ENCODE data around the gene DNAAF8. TPM values are rescaled to one million over a fixed set of nuclear protein-coding genes. Genes with fewer than 3 reads are reported as not detected.

Gene DNAAF8
- total RNA-seq, 1 experiment from 2014 or later: 0.39 TPM

GRCh38 chr16:4763791-4764190, 29.5 kb downstream of the DNAAF8 start:
- H3K4me1 ChIP-seq (ENCODE audit: insufficient read depth, low read length): no peaks in the 10 kb centered on the region
- Mint-ChIP-seq H3K4me3 (no peak overlapping the region), H3K27ac (no peak overlapping the region), H3K36me3 (ENCODE audit: insufficient read depth in 1 of 3, low read depth in 3 of 3) (peaks cover 21 to 55% (median 47%) of the 10 kb centered on the region in 3 experiments), H3K27me3 (ENCODE audit: low read depth) (no peaks in the 10 kb centered on the region), H3K9me3 (no peaks in the 10 kb centered on the region), H3K4me1 (peaks cover 14 to 17% of the 10 kb centered on the region in 2 experiments)
- H2BK15ac ChIP-seq (ENCODE audit: low read depth, low read length): no peak overlapping the region
- H4K91ac ChIP-seq (ENCODE audit: insufficient read length, low read depth, low read length): no peak overlapping the region
- no peak overlapping the region for H3K4me2 ChIP-seq (ENCODE audit: insufficient read depth, insufficient read length, low read length)
- H3K56ac ChIP-seq (ENCODE audit: insufficient read length, low read depth, low read length): no peak overlapping the region
- H3T11ph ChIP-seq (ENCODE audit: low read length): no peak overlapping the region
- H3K18ac ChIP-seq (ENCODE audit: insufficient read length, low read depth, low read length): no peak overlapping the region
- no peaks in the 10 kb centered on the region for H3K27me3 ChIP-seq (ENCODE audit: insufficient read depth, low read length)
- H3K9ac ChIP-seq (ENCODE audit: extremely low read depth, insufficient read length, low read length): no peak overlapping the region
- H4K5ac ChIP-seq (ENCODE audit: insufficient read length, low read depth, low read length): no peak overlapping the region
- no peak overlapping the region for H3K4ac ChIP-seq (ENCODE audit: low read depth, low read length)
- no peaks in the 10 kb centered on the region for H4K20me1 ChIP-seq (ENCODE audit: control insufficient read depth, insufficient read depth, insufficient read length)
- H4K8ac ChIP-seq (replicated peaks; ENCODE audit: insufficient read length, low read depth, low read length): no peak overlapping the region
- H3K23ac ChIP-seq (ENCODE audit: insufficient read length, low read depth, low read length): no peak overlapping the region
- H3K23me2 ChIP-seq (ENCODE audit: insufficient read length, low read depth, low read length, poor library complexity, severe bottlenecking): peaks cover 5% of the 10 kb centered on the region
- H2BK5ac ChIP-seq (ENCODE audit: insufficient read length, low read length): no peak overlapping the region
- no peak overlapping the region for H2BK12ac ChIP-seq (ENCODE audit: insufficient read length, low read depth, low read length)
- H2BK20ac ChIP-seq (ENCODE audit: low read depth, low read length, poor library complexity, severe bottlenecking): no peak overlapping the region
- no peak overlapping the region for H2BK120ac ChIP-seq (ENCODE audit: low read depth, low read length, poor library complexity, severe bottlenecking)
- TF ChIP-seq, protein P1, sequence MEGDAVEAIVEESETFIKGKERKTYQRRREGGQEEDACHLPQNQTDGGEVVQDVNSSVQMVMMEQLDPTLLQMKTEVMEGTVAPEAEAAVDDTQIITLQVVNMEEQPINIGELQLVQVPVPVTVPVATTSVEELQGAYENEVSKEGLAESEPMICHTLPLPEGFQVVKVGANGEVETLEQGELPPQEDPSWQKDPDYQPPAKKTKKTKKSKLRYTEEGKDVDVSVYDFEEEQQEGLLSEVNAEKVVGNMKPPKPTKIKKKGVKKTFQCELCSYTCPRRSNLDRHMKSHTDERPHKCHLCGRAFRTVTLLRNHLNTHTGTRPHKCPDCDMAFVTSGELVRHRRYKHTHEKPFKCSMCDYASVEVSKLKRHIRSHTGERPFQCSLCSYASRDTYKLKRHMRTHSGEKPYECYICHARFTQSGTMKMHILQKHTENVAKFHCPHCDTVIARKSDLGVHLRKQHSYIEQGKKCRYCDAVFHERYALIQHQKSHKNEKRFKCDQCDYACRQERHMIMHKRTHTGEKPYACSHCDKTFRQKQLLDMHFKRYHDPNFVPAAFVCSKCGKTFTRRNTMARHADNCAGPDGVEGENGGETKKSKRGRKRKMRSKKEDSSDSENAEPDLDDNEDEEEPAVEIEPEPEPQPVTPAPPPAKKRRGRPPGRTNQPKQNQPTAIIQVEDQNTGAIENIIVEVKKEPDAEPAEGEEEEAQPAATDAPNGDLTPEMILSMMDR (conservative IDR thresholded peaks at IDR 0.05): no peak
- DNase-seq: no peak
- no peaks in the 10 kb centered on the region for H3K79me2 ChIP-seq (ENCODE audit: insufficient read depth, low read length)
- no CpG with 5 or more reads among the region's 7 CpGs for WGBS (ENCODE audit: extremely low coverage, insufficient read length, low lambda C conversion rate)
- no peak overlapping the region for H3K14ac ChIP-seq (ENCODE audit: insufficient read depth, low read length)
- no peak overlapping the region for H3K27ac ChIP-seq (ENCODE audit: insufficient read length, low read depth, low read length)
- no peak overlapping the region for H2AFZ ChIP-seq (ENCODE audit: low read length)
- no peak overlapping the region for H2AK5ac ChIP-seq (ENCODE audit: insufficient read length, low read length)
- no peaks in the 10 kb centered on the region for H3K79me1 ChIP-seq (ENCODE audit: insufficient read depth, low read depth, low read length, poor library complexity, severe bottlenecking)
- H3K9me3 ChIP-seq (ENCODE audit: control insufficient read depth, low read depth, low read length): no peaks in the 10 kb centered on the region
